Kidney epithelial cell (primary cell): Measurements from ENCODE around the gene ANKIB1. TPM values are rescaled to one million over a fixed set of nuclear protein-coding genes. Genes with fewer than 3 reads are reported as not detected.

Source experiments
- DNase-seq: peaks from one replicate; pipeline ENCODE4 v3.0.0-alpha.2; 2010; ENCODE audit warnings: low read depth
- H3K27me3 ChIP-seq: 2 replicates; pipeline ENCODE4 v1.6.0; 2011; ENCODE audit warnings: low read length; ENCODE audit not compliant: control insufficient read depth, insufficient read depth
- H3K36me3 ChIP-seq: 2 replicates; pipeline ENCODE4 v1.5.1; 2011; ENCODE audit warnings: low read length; ENCODE audit not compliant: control insufficient read depth, insufficient read depth
- H3K4me3 ChIP-seq: 2 replicates; pipeline ENCODE4 v1.5.1; 2011; ENCODE audit warnings: low read depth, mild to moderate bottlenecking, control low read depth, low read length
- CTCF ChIP-seq: IDR thresholded peaks from 2 replicates; pipeline ENCODE4 v1.5.1; 2011; ENCODE audit warnings: mild to moderate bottlenecking, moderate library complexity, low read length, control low read depth, inconsistent platforms; ENCODE audit not compliant: insufficient read depth, poor library complexity, severe bottlenecking
- total RNA-seq: library from RNA; depleted of rRNA; stranded (reverse); fragments of >200 nt; gene quantifications from 2 replicates; pipeline ENCODE4 v1.2.3, GENCODE V29; 2015

The ANKIB1 gene, protein sequence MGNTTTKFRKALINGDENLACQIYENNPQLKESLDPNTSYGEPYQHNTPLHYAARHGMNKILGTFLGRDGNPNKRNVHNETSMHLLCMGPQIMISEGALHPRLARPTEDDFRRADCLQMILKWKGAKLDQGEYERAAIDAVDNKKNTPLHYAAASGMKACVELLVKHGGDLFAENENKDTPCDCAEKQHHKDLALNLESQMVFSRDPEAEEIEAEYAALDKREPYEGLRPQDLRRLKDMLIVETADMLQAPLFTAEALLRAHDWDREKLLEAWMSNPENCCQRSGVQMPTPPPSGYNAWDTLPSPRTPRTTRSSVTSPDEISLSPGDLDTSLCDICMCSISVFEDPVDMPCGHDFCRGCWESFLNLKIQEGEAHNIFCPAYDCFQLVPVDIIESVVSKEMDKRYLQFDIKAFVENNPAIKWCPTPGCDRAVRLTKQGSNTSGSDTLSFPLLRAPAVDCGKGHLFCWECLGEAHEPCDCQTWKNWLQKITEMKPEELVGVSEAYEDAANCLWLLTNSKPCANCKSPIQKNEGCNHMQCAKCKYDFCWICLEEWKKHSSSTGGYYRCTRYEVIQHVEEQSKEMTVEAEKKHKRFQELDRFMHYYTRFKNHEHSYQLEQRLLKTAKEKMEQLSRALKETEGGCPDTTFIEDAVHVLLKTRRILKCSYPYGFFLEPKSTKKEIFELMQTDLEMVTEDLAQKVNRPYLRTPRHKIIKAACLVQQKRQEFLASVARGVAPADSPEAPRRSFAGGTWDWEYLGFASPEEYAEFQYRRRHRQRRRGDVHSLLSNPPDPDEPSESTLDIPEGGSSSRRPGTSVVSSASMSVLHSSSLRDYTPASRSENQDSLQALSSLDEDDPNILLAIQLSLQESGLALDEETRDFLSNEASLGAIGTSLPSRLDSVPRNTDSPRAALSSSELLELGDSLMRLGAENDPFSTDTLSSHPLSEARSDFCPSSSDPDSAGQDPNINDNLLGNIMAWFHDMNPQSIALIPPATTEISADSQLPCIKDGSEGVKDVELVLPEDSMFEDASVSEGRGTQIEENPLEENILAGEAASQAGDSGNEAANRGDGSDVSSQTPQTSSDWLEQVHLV
- 37.1 and 42.7 TPM in 2 replicates for total RNA-seq

DNA sequence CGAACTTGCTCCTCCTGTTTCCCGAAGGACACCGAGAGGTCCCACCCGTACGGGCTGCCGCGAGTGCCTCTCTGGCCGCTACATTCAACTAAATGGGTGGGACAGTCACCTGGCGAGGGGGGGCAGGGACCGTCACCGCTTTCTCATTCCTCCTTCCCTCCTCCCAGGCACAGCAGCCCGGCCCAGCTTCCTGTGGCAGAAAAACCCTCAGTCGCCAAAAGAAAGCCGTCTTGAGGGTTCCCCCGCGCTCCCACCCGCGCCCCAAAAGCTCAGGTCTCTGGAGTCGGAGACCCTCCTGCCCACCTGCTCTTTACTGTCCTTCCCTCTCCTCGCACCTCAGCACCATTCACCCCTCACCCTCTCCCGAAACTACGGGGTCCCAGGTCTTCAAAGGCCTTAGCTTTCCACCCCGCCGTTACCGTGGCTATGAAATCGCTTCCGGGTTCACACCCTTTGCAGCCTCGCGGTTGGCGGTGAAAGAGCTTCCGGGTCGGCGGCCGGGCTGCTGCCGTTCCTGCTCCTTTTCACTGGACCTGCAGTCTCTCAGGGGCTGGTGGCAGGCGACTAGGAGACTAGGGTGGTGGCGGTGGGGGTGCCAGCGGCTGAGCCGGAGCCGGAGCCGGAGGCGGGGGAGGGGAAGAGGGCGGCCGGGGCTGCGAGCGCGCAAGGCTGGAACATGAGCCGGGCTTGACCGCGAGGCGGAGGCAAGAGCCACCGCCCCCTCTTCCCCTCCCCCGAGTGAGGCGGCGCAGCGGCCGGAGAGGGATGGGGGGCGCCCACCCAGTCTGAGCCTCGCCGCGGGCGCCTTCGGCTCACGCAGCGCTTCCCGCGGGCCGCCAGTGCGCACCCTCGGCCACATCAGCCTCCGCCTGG is at the start of gene ANKIB1, which contains the start of gene KRIT1:
Gene ANKIB1 (plus strand): TSS at position 488 of the 873 bp plus-strand sequence. CDS start 49,005 bp downstream, outside the sequence.
Gene KRIT1 (minus strand): TSS at position 428 of the 873 bp plus-strand sequence. CDS start 3,779 bp downstream, outside the sequence.
- TF ChIP-seq CTCF, result no peak
- Histone ChIP-seq H3K4me3 (peak within 1 kb of the TSS; percentile 78), H3K27me3 (no peaks in the 10 kb centered on the region), H3K36me3 (no peaks in the 10 kb centered on the region)
- peak; percentile 43 for DNase-seq

- no peaks in the 10 kb centered on the region for H3K36me3 ChIP-seq
Observed at GRCh38 chr7:92200791-92201190, 45.0 kb upstream of the ANKIB1 start.

GRCh38 chr7:92205987-92206386 is 39.8 kb upstream of the ANKIB1 start:
- DNase-seq, result no peak
- Histone ChIP-seq H3K4me3 (no peak overlapping the region), H3K36me3 (no peaks in the 10 kb centered on the region), H3K27me3 (no peaks in the 10 kb centered on the region)
- no peak for TF ChIP-seq CTCF

More at GRCh38 chr7:92200791-92201190, 45.0 kb upstream of the ANKIB1 start:
- Histone ChIP-seq H3K4me3 (no peak overlapping the region), H3K27me3 (no peaks in the 10 kb centered on the region)
- no peak for TF ChIP-seq CTCF
- no peak for DNase-seq

DNA sequence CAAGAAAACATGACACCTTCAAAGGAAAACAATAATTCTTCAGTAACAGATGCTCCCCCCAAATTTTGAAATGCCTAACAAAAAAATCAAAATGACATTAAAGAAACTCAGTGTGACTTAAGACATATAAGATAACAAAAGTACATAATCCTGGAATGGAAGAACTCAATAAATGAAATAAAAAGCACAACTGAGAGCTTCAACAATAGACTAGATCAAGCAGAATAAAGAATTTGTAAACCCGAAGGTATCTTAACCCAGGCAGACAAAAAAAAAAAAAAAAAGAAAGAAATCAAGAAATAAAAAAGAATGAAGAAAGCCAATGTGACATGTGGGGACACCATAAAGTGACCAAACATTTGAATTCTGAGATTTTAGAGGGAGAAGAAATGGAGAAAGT is 39.1 kb upstream of the ANKIB1 start:
- DNase-seq, result no peak
- no peak overlapping the region for H3K4me3 ChIP-seq
- TF ChIP-seq CTCF, result no peak
- no peaks in the 10 kb centered on the region for H3K36me3 ChIP-seq
- no peaks in the 10 kb centered on the region for H3K27me3 ChIP-seq

DNA sequence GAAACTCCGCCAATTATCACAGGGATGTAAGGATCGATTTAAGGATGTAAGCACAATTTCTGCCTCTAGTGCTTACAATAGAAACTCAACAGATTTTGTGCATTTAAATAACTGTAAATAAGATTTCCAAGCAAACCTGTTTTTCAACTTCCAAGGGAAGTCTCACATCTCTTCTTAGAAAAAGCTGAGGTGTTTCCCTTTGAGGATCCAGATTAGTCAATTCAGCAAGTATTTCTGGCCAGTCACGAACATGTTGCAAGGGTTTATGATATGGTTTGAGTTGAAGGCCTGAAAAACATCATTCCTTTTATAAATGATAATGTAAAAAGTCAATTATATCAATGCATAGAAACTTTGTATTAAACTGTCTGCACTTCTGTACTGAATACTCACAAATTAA is 24.0 kb upstream of the ANKIB1 start:
- Histone ChIP-seq H3K4me3 (no peak overlapping the region), H3K27me3 (no peaks in the 10 kb centered on the region), H3K36me3 (no peaks in the 10 kb centered on the region)
- no peak for TF ChIP-seq CTCF
- no peak for DNase-seq
